Esophagus muscularis mucosa (tissue), 3 donors: ENCODE results near the gene ARHGAP11B.
"Not testable (repeated sequence)": the region's sequence is repeated elsewhere in the genome, so short reads cannot be mapped to it uniquely, and the experiment has no call there.

ENCODE experiments used
- CTCF ChIP-seq, 3 experiments: fragments of 200-600 bp in 2 of 3; fragments of 450-650 bp in 1 of 3; sonication (generic) in 2 of 3; IDR thresholded peaks; one replicate each; pipeline ENCODE4 v1.5.1; 2017 to 2019; ENCODE audit warnings: antibody characterized with exemption in 3 of 3, mild to moderate bottlenecking in 2 of 3, moderate library complexity in 1 of 3
- POLR2AphosphoS5 ChIP-seq, 2 donors: sonication (generic); formaldehyde crosslinking; IDR thresholded peaks; one replicate each; pipeline ENCODE4 v1.6.1; 2017; ENCODE audit warnings: antibody characterized with exemption in 2 of 2

GRCh38 chr15:30669621-30670020 is 43.7 kb downstream of the ARHGAP11B start:
- not testable (repeated sequence) for TF ChIP-seq CTCF, POLR2AphosphoS5 (IDR thresholded peaks at IDR 0.05)
